ENCODE measurements around the gene UGT1A1.
"Not testable (repeated sequence)": the region's sequence is repeated elsewhere in the genome, so short reads cannot be mapped to it uniquely, and the experiment has no call there.

Gene UGT1A1

DNA sequence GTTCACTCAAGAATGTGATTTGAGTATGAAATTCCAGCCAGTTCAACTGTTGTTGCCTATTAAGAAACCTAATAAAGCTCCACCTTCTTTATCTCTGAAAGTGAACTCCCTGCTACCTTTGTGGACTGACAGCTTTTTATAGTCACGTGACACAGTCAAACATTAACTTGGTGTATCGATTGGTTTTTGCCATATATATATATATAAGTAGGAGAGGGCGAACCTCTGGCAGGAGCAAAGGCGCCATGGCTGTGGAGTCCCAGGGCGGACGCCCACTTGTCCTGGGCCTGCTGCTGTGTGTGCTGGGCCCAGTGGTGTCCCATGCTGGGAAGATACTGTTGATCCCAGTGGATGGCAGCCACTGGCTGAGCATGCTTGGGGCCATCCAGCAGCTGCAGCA lies at the start of gene UGT1A1:
TSS of gene UGT1A1 (plus strand) at position 228 of the 400 bp plus-strand sequence. CDS start at position 246, 18 bp downstream.
- TF ChIP-seq, protein P1, sequence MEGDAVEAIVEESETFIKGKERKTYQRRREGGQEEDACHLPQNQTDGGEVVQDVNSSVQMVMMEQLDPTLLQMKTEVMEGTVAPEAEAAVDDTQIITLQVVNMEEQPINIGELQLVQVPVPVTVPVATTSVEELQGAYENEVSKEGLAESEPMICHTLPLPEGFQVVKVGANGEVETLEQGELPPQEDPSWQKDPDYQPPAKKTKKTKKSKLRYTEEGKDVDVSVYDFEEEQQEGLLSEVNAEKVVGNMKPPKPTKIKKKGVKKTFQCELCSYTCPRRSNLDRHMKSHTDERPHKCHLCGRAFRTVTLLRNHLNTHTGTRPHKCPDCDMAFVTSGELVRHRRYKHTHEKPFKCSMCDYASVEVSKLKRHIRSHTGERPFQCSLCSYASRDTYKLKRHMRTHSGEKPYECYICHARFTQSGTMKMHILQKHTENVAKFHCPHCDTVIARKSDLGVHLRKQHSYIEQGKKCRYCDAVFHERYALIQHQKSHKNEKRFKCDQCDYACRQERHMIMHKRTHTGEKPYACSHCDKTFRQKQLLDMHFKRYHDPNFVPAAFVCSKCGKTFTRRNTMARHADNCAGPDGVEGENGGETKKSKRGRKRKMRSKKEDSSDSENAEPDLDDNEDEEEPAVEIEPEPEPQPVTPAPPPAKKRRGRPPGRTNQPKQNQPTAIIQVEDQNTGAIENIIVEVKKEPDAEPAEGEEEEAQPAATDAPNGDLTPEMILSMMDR (IDR thresholded peaks at IDR 0.05; ENCODE audit: extremely low read depth, missing control alignments), result no peak
- no peak for DNase-seq (ENCODE audit: low spot score)

DNA sequence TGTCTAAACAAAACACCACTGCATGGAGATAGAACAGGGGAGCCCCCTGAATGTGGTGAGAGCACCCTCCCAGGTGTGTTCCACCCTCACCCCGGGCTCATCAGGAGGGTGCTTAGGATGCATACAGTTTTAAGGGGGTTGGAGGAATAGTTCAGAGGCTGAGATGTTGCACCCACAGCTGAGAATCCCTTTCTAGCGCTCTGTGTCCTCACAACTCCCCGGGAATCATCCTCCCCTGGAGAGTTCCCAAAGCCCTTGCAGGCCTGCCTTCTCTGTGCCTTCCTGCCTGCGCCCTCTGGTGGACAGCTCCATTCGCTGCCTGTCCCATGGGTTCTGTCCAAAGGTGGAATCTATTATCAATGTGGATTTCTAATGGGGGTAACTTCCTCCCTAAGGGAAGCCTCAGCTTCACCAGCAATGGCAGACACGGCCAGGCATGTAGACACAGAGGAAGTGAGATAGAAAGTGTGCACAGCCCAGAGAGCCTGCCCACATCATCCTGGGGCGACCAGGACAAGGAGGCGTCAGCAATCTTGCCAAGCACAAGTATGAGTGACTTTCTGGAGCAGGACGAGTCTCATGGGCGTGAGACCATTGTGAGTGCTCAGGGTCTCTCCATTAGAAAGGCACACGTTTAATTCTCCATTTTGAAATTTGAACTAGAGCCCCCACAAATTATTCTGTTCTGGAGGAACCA lies 48.6 kb upstream of the UGT1A1 start:
- TF ChIP-seq, protein P1 (IDR thresholded peaks at IDR 0.05; ENCODE audit: extremely low read depth, missing control alignments), result peak; percentile 90
- DNase-seq (ENCODE audit: low spot score), result peak; percentile 62

DNA sequence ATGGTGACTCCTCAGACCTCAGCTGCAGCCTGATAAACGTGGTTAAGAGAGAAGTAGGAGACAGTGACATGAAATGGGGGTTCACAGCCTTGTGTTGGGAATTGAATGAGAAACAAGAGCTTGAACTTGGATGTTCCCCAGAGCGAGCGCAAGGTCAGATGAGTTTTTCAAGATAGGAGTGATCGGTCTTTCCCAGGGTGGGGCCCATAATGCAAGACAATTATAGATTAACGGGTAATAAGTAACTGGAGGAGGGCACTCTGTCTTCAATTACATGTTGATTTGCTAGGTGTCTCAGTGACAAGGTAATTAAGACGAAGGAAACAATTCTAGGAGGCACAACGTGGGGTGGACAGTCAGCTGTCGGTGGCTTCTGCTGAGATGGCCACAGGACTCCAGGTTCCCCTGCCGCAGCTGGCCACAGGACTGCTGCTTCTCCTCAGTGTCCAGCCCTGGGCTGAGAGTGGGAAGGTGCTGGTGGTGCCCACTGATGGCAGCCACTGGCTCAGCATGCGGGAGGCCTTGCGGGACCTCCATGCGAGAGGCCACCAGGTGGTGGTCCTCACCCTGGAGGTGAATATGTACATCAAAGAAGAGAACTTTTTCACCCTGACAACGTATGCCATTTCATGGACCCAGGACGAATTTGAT lies 47.3 kb upstream of the UGT1A1 start, which contains the start of gene UGT1A5:
TSS of gene UGT1A5 (plus strand) at position 297 of the 651 bp plus-strand sequence. CDS start at position 382, 85 bp downstream.
- TF ChIP-seq, protein P1 (IDR thresholded peaks at IDR 0.05; ENCODE audit: extremely low read depth, missing control alignments), result no peak
- DNase-seq (ENCODE audit: low spot score), result no peak

DNA sequence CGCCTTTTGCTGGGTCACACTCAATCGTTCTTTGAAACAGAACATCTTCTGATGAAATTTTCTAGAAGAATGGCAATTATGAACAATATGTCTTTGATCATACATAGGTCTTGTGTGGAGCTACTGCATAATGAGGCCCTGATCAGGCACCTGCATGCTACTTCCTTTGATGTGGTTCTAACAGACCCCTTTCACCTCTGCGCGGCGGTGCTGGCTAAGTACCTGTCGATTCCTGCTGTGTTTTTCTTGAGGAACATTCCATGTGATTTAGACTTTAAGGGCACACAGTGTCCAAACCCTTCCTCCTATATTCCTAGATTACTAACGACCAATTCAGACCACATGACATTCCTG lies 46.8 kb upstream of the UGT1A1 start:
- TF ChIP-seq, protein P1 (IDR thresholded peaks at IDR 0.05; ENCODE audit: extremely low read depth, missing control alignments), result no peak
- DNase-seq (ENCODE audit: low spot score), result no peak

DNA sequence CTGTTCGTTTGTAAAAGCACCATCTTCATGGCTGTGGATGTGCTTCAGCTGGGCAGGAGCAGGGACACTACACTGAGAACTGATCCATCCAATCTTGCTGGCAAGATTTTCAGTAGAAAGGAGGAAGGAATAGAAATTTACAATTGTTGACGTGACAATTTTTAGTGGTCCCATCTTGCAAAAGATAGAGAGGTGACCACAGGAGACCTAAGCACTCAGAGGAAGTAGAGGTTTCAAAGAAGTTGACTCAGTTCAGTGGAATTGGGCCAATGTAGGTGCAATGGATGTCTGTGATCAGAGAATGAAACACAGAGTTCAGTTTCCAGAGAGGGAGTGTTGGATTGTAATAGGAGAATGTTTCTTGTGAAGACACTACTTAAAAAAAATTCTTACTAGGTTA lies 45.9 kb upstream of the UGT1A1 start:
- no peak for DNase-seq (ENCODE audit: low spot score)
- TF ChIP-seq, protein P1 (IDR thresholded peaks at IDR 0.05; ENCODE audit: extremely low read depth, missing control alignments), result no peak

DNA sequence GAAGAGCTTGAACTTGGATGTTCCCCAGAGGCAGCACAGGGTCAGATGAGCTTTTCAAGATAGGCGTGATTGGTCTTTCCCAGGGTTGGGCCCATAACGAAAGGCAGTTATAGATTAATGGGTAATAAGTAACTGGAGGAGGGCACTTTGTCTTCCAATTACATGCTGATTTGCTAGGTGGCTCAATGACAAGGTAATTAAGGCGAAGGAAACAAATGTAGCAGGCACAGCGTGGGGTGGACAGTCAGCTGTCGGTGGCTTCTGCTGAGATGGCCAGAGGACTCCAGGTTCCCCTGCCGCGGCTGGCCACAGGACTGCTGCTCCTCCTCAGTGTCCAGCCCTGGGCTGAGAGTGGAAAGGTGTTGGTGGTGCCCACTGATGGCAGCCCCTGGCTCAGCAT lies 41.5 kb upstream of the UGT1A1 start, which contains the start of gene UGT1A4:
TSS of gene UGT1A4 (plus strand) at position 185 of the 400 bp plus-strand sequence. CDS start at position 270, 85 bp downstream.
- no peak for DNase-seq (ENCODE audit: low spot score)
- TF ChIP-seq, protein P1 (IDR thresholded peaks at IDR 0.05; ENCODE audit: extremely low read depth, missing control alignments), result no peak

DNA sequence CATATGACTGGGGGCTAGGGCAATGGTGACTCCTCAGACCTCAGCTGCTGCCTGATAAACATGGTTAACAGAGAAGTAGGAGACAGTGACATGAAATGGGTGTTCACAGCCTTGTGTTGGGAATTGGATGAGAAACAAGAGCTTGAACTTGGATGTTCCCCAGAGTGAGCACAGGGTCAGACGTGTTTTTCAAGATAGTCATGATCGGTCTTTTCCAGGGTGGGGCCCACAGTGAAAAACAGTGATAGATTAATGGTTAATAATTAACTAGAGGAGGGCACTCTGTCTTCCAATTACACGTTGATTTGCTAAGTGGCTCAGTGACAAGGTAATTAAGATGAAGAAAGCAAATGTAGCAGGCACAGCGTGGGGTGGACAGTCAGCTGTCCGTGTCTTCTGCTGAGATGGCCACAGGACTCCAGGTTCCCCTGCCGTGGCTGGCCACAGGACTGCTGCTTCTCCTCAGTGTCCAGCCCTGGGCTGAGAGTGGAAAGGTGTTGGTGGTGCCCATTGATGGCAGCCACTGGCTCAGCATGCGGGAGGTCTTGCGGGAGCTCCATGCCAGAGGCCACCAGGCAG lies 31.3 kb upstream of the UGT1A1 start, which contains the start of gene UGT1A3:
TSS of gene UGT1A3 (plus strand) at position 320 of the 579 bp plus-strand sequence. CDS start at position 405, 85 bp downstream.
- no peak for DNase-seq (ENCODE audit: low spot score)
- TF ChIP-seq, protein P1 (IDR thresholded peaks at IDR 0.05; ENCODE audit: extremely low read depth, missing control alignments), result no peak

DNA sequence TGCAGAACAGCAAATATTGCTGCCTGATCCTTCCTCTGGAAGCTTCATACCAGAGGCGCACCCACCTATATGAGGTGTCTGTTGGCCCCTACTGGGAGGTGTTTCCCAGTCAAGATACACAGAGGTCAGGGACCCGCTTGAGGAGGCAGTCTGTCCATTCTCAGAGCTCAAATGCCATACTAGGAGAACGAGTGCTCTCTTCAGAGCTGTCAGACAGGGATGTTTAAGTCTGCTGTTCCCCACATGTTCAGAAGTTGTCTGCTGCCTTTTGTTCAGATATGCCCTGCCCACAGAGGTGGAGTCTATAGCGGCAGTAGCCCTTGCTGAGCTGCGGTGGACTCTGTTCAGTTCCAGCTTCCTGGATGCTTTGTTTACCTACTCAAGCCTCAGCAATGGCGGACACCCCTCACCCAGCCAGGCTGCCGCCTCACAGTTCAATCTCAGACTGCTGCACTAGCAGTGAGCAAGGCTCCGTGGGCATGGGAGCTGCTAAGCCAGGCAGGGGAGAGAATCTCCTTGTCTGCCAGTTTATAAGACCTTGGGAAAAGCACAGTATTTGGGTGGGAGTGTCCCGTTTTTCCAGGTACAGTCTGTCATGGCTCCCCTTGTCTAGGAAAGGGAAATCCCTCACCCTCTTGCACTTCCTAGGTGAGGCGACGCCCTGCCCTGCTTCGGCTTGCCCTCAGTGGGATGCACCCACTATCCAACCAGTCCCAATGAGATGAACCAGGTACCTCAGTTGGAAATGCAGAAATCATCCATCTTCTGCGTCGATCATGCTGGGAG lies 23.0 kb upstream of the UGT1A1 start:
- not testable (repeated sequence) for DNase-seq (ENCODE audit: low spot score)
